Measurements from ENCODE around the gene C4orf17. TPM values are rescaled to one million over a fixed set of nuclear protein-coding genes. Genes with fewer than 3 reads are reported as not detected.
A peak's percentile ranks its signal among the peaks of the same experiment; 100 is the strongest.
"Not testable (repeated sequence)": the region's sequence is repeated elsewhere in the genome, so short reads cannot be mapped to it uniquely, and the experiment has no call there.

C4orf17 gene
- not detected in 2 replicates for total RNA-seq (2014; rRNA removed; shearing (Covaris generic))

DNA sequence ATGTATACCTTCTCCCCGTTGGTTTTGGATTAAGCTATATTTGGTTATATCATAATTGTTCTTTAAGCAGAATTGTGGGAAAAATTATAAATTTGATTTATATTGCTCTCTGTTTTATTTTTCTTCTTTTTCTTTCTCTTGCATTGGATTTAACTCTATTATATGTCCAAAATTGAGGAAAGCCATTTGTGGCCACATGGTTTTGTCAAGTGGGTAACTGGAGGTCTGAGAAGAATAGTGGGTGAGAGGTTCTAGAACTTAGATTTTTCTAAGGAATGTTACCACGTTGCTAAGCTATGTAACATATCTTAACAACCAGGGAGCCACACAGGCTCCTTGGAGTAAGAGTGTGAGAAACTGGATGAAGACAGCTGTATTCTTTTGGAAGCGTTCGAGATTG, at the start of gene C4orf17:
TSS of gene C4orf17 (plus strand) at position 301 of the 400 bp plus-strand sequence. CDS start 2,061 bp downstream, outside the sequence.
- no peak for DNase-seq (ENCODE audit: low spot score)

DNA sequence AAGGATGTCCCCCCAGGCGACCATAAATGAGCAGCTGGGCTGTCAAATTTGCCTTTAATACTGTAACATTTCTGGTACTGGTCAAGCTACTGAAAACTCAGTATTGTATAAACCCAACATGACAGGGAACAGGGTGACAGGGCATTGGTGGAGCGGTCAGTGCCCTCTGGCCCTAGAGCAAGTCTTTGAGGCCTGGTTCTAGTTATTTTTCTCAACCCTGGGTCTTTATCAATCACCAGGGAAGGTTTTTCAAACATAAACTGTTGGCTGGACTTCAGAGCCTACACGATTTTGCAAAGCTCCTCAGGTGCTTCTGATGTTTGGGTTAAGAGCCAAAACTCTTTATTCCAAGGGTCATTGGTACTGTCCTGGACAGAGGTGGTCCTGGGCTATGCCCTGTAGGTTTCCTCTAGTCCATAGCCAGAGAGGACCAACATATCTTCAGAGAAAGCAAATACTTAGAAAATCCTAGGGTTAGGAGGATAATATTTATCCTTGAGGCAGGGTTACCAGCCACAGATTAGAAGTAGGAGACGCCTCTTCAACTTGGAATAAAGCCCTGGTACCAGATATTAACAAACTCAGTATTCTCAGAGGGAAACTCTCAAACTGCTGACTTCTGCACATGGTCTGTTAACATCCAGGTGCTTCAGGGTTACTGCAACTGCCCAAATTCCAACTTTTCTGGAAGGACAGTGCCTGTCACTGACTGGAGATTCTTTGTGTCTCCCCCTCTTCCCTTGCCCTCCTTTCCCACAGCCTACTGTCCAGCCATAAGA, 49.0 kb upstream of the C4orf17 start:
- no peak for DNase-seq (ENCODE audit: low spot score)

DNA sequence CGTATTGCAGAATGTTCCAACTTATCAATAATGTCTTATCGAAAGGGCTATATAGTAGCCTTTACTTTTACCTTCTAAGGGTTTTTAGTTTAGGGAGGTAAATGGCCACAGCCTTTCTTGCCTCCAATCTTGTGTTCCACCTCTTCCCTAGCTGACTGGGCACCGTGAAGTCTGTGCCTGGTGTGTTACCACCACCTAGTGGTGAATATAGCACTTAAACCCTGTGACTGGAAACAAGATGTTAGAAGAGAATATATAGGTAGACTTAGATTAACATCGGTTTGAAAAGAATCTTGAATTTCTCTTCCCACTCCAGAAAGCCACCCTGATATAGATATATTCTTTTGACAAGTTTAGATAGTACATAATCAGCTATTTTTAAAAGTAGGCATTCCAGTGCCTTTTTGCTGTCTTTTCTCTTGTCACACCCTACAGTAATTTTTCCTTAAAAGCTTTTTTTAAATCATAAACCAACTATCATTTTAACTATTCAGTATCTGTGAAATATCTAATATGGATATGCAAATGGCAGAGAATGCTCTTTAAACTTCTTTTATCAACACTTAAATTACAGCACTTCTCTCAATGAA, 47.9 kb upstream of the C4orf17 start:
- DNase-seq (ENCODE audit: low spot score) = peak; percentile 58

DNA sequence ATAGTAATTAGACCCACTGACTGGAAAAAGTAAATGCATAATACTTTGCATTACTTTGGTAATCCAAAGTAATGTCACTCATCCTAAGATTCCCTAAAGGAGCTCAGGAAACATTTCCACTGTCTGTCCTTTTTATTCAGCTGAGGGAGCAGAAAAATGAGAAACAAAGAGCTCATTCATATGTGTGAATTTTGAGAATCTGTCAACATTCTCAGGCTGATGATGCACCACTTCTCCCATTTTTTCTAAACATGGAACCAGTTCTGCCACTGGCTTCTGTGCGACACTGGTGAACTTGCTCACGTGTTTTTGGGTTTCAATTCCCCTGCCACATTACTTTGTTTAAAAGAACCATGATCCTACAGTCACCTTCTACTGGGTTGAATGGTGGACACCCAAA, 47.3 kb upstream of the C4orf17 start:
- DNase-seq (ENCODE audit: low spot score) = no peak

DNA sequence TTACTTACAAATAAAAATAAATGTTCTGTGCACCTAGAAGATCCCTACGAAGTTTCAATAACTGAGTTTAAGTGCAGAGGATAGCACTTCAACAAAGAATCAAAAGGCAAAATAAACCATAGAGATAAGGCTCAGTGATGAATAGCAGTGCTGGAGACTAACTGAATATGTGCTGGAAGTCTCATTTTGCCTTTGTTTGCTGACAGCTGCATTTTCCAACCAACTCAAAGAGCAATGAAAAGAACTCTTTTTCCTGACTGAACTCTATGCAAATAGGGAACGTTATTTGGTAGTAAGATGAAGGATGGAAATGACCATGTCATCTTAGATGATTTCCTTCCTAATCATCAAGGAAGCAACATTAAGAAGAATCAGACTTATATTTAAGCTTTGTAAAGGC, 42.9 kb upstream of the C4orf17 start:
- DNase-seq (ENCODE audit: low spot score) = no peak

DNA sequence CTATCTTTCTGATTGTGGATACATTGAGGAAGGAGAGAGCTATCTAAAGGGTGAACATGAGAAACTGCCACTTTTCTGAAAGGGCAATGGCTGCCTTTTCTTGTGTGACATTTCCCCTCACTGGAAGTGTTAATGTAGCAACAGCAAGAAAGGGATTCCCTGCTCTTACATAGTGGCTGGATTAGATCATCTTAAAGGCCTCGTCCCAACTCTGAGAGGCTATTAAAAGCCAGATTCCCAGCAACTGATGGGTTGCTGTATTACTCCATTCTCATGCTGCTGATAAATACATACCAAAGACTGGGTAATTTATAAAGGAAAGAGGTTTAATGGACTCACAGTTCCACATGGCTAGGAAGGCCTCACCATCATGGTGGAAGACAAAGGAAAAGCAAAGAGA, 41.9 kb upstream of the C4orf17 start:
- DNase-seq (ENCODE audit: low spot score) = no peak

DNA sequence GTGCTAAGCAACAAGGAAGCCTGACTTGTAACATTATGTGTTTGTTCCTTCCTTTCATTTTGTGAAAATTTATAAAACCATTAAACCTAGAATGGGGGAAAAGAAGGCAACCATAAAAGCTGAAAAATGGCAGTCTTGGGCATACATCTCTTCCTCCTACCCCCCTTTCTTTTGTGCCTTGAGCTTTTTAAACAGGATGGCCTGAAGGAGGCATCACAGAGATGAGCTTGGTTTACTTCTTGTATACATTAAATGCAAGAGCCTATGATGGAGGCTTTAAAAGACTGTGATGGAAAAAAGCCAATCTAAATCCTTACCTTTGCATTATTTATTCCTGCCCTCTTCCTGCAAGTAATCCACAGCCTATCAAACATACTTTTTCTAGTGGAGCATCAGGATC, 39.5 kb upstream of the C4orf17 start:
- no peak for DNase-seq (ENCODE audit: low spot score)

DNA sequence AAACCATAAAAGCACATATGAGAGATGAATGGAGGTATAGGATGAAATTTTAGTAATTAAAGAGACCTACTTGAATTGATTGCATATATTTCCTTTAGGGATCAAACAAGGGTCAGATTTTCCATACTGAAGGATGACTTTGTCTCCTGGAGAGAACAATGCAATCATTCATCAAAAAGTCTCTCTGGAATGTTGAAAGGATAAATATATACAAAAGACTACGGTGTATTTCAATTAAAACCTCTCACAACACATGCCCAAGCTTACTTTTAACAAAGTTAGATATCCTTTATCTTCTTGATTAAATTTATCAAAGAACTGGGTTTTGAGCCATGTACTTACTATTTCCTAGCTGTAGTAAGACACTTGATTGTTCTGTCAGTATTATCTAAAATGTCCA, 38.9 kb upstream of the C4orf17 start:
- DNase-seq (ENCODE audit: low spot score) = no peak

DNA sequence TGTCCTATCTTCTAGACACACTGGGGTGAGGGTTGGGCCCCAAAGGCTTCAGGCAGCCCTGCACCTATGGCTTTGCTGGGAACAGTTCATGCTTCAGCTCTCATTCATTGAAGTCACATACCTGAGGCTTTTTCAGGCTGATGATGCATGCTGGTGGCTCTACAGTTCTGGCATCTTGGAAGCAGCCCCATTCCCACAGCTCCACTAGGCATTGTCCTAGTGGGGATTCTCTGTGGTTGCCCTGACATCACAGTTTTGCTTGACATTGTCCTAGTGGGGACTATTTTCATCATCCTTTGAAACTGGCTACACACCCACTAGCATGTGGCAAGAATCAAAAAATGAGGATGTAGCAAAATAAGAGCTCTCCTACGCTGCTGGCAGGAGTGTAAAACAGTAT, 37.7 kb upstream of the C4orf17 start:
- DNase-seq (ENCODE audit: low spot score) = no peak

DNA sequence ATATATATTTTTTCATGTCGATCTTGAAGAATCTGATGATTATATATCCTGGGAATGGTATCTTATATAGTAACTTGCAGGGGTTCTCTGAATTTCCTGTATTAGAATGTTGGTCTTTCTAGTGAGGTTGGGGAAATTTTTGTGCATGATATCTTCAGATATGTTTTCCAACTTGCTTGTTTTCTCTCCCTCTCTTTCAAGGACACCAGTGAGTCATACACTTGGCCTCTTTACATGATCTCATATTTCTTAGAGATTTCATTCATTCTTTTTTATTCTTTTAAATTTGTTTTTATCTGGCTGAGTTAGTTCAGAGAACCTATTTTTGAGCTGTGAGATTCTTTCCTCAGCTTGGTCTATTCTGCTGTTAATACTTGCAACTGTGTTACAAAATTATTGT, 27.2 kb upstream of the C4orf17 start:
- no peak for DNase-seq (ENCODE audit: low spot score)

DNA sequence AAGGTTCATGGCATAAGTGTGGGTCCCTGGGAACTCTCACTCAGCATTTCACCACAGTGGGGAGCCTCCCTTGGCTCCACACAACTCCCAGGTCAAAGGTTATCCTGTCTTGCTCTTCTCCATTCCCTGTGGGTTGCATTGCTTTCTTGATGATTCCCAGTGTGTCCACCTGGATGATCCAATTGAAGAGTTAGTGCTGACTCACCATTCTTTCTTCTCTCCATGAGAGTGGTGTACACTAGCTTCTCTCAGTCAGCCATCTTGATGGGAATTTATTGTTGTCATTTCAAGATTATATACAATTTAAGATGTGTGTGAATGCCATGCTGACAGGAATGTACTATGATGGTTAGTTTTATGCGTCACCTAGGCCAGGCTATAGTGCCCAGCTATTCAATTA, 25.6 kb upstream of the C4orf17 start:
- DNase-seq (ENCODE audit: low spot score) = no peak

DNA sequence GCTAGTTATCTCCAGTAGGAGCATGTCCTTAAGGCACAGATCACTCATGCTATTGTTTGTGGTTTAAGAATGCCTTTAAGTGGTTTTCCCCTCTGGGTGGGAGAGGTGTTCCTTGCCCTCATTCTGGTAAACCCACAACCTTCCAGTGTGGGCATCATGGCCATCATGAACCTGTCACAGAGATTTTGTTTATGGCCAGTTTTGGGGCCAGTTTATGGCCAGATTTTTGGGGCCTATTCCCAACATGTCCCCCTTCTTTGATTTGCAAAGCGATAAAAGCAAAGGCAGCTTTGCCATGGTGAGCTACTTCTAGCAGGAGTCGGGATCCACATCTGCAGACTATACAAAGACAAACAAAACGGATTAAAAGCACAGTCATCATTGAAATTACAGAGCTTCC, 24.2 kb upstream of the C4orf17 start:
- DNase-seq (ENCODE audit: low spot score) = not testable (repeated sequence)

DNA sequence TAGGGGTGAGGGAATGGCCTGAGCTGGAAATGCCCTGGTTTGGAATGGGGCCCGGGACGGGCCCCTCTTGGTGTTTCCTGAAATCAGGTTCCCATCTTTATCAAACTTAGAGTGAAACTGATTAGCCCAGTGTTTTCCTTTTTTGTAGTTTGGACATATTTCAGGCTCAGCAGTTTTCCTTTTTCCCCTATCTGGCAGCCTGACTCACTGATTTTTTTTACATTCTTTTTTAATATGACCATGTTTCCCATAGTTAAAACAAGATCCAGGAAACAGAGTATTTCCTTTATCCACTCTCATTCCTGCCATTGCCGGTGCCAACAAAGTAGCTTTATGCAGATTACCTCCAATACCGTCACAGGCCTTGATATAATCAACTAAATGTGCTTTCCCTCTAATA, 20.5 kb upstream of the C4orf17 start:
- no peak for DNase-seq (ENCODE audit: low spot score)

DNA sequence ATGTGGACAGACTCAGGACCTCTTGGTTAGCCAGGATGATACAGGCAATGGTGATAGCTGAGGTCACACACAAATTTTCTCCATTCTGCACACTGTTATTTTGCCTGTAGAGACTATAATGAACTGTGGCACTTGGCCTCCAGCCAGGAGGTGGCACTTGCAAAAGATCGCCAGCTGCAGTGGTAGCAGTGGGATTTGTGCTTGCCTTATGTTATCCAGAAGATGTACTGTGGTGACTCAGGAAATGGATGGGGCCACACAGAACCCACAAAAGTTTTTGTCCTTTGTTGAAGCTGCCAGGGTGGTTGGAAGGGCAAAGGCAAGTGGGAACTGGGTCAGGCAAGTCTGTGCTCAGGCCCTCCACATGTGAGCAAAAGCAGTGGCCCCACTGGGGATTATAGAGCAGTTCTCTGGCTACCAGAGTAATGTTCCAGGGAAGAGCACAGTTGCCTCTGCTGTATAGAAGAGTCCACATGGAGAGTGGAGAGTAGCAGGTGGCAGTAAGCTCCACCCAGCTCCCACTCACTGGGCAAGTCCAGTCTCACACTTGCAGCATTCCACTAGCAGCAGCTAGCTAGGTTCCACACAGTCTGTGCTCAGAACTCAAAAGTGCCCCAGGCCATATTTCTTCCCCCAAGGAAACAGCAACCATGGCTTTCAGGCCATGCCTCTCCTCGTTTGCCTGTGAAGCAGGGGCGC, 5.9 kb upstream of the C4orf17 start:
- DNase-seq (ENCODE audit: low spot score) = no peak

DNA sequence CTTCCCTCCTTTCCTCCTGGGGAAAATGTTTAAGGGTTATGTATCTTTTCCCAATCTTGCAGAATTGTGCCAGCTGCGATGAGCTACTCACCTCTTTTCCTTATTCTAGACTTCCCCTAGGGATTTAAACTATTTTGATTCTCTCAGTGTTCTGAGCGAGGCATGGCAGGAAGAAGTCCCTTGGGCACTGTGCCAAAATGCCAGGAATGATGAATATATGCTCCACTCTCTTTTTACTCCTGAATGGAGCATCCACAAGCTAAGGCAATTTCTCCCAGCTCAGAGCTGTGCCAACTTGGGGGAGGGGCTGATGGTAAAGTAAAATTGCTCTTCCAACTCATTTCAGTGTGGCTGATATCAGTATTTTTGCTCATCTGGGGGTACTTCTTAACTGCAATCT, 4.0 kb upstream of the C4orf17 start:
- DNase-seq (ENCODE audit: low spot score) = no peak

DNA sequence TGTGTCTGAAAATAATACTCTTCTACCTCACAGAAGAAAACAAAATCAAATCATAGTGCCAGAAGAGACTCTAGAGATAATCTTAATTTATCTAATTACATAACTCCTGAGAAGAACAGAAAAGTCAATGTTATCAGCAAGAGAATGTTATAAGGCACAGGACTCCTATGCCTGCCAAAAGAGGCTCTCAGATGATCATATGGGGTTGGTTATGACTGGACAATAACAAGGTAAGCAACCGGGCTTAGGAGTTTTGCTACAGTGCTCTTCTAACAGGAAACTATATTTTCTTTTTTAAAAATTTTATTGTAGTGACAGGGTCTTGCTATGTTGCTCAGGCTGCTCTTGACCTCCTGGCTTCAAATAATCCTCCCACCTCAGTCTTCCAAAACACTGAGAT, 3.5 kb upstream of the C4orf17 start:
- DNase-seq (ENCODE audit: low spot score) = no peak

DNA sequence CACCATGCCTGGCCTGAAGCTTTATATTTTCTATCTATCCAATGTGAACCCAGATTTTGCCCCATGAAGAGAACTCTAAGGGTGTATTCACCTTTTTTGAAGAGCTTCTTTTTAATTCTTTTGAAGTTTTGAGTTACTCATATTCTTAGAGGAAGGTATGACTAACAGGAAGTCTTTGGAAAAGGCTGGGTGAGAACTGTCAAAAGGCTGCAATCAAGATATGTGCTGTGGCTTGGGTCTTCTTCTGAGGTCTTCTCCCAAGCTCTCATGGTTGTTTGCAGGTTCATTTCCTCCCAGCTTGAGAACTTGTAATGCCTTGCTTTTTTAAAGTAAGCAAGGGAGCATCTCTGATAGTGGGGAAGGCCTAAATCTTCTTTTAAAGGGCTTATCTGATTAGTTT, 3.1 kb upstream of the C4orf17 start:
- DNase-seq (ENCODE audit: low spot score) = no peak

DNA sequence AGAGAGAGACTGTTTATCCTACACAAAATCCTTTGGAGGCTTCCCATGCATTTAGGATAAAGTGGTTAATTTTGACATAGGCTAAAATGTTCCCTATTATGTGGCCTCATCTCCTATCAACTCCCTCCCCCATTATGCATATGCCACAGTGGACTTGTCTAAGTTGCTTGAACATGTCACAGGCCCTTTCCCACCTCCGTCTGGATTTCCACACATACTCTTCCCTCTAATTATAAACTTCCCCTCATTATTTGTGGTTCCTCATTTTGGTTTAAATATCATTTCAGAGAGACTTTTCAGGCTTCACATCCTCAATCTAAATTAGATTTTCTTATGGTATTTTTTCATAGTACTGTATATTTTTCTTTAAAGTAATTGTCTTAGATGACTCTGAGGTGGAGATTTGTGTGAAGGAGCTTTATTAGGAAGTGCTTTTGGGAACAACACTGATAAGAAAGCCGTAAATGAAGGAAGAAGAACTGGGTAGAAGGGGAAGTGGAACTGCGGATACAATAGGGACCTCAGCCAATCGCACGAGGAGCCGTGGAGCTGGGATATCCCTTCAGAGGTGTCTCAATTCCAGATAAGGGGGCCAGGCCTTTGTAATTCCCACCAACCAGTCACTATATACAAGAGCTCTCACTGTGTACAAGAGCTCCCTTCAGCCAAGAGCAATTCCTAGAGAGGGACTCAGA, 7.9 kb downstream of the C4orf17 start:
- no peak for DNase-seq (ENCODE audit: low spot score)

DNA sequence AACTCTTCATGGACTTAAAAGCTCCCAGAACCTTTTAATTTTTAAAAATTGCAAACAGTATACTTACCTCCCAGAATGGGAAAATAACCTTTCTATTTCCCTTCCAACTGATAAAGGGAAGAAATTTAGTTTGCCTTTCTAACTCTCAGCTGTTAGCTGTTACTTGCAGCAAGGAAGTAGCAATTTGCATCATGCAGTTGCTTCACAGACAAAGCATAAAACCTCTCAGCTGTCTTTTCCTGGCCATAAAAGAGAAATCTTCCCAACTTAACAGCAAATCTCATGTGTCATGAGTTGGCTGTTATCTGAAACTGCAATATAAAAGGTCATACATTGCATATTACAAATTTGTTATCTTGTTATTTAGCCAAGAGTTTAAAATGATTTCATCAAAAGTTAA, 18.4 kb downstream of the C4orf17 start:
- DNase-seq (ENCODE audit: low spot score) = no peak

DNA sequence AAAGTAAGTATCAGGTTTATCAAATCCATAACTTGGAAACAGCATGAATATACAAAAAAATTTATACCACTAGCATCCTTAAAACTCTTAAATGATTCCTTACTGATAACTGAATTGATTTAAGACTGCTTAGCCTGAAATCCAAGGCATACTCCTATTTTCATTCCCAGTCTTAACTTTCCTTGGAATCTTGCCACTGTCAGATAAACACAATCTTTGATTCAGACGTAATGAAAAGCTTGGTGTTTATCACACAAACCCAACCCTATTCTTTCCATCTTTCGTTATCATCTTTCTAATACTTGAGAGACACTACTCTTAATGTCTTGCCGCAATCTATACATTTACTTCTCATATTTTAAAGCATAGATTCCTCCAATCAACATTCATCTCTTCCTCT, 19.1 kb downstream of the C4orf17 start:
- DNase-seq (ENCODE audit: low spot score) = no peak

DNA sequence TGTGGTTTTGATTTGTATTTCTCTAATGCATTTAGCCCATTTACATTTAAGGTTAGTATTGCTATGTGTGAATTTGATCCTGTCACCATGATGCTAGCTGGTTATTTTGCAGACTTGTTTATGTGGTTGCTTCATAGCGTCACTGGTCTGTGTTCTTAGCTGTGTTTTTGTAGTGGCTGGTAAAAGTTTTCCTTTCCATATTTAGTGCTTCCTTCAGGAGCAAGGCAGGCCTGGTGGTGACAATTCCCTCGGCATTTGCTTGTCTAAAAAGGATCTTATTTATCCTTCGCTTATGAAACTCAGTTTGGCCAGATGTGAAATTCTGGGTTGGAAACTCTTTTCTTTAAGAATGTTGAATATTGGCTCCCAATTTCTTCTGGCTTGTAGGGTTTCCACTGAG, 23.9 kb downstream of the C4orf17 start:
- DNase-seq (ENCODE audit: low spot score) = not testable (repeated sequence)

DNA sequence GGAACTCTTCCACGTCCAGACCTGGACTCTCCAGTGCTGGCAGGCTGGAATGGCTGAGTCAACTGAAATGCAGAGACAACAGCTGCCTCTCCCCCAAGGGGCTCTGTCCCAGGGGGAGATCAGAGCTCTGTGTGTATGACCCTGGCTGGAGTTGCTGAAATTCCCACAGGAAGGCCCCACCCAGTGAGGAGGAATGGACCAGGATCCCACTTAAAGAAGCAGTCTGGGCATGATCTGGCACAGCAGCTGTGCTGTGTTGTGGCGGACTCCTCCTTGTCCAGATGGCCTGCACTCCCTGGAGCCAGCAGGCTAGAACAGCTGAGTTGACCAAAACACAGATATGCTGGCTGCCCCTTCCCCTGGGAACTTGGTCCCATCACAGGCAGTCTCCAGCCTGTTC, 25.4 kb downstream of the C4orf17 start:
- DNase-seq (ENCODE audit: low spot score) = no peak
